Measurements from ENCODE around the gene TERB1. TPM values are rescaled to one million over a fixed set of nuclear protein-coding genes. Genes with fewer than 3 reads are reported as not detected.

Gene TERB1, protein sequence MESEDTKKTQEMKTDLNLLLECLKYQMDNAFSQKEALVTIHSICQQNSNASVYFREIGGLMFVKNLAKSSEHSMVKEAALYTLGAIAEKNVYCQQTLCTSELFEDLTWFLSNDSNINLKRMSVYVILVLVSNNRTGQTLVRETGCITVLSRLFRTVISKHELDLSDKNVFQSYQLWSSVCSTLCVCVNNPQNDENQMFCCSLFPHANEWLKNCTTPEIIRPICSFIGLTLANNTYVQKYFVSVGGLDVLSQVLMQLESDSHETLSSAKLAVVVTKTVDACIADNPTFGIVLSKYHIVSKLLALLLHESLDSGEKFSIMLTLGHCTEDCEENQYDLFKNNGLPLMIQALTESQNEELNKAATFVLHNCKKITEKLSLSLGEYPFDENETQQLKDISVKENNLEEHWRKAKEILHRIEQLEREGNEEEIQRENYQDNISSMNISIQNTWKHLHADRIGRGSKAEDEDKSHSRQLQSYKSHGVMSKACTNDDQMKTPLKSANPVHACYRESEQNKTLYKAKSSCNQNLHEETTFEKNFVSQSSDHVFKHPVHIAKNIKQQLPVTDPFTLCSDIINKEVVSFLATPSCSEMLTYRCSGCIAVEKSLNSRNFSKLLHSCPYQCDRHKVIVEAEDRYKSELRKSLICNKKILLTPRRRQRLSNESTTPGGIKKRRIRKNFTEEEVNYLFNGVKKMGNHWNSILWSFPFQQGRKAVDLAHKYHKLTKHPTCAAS
- total RNA-seq: under 1 TPM in 1 of 7 donors, not detected in 6; 0.41 TPM
- under 1 TPM in 1 of 3 donors, not detected in 2; 0.04 TPM for polyA plus RNA-seq
- long read RNA-seq, donor 1: 0 reads
- long read RNA-seq, donor 2: 0 reads

DNA sequence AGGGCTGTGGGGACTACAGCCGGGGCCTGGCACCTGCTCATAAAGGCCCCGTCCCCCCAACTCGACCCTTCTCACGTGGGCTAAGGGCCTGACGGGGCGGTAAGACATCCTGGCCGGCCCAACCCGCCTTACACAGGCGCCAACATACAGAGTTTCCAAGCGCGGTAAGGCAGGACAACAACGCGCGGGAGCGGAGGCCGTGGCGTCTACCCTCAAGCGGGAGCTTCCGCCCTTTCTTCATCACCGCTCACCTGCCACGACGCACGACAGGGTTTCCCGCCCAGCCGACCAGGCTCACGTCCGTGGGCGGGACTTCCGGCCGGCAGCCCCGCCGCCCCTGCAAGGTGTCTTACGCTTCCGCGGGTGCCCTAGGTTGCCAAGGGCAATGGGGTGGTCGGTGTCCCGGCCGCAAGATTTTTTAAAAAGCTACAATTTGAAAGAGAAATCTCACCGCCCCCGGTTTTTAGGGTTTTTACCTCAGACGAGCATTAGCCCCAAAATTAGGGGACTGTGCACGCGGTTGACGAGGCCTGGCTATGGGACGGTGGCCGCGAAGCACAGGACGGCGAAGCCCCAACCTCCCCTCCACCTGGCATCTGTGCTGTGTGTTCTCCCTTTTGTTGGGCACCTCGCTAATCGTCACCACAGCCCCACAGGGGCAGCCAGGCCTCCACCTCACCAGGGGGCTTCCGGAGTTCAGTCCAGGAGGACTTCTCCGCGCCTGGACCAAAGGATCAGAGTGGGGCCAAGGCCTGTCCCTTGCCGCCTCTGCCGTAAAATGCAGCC lies at the start of gene TERB1:
Gene TERB1, minus strand, starts transcription at position 265 of the 786 bp plus-strand sequence. CDS start 4,786 bp downstream, outside the sequence.
- 90 to 97% (median 96%) methylated on average over 29 to 56 of the region's 56 CpGs for WGBS, 5 donors
- TF ChIP-seq, protein P1, sequence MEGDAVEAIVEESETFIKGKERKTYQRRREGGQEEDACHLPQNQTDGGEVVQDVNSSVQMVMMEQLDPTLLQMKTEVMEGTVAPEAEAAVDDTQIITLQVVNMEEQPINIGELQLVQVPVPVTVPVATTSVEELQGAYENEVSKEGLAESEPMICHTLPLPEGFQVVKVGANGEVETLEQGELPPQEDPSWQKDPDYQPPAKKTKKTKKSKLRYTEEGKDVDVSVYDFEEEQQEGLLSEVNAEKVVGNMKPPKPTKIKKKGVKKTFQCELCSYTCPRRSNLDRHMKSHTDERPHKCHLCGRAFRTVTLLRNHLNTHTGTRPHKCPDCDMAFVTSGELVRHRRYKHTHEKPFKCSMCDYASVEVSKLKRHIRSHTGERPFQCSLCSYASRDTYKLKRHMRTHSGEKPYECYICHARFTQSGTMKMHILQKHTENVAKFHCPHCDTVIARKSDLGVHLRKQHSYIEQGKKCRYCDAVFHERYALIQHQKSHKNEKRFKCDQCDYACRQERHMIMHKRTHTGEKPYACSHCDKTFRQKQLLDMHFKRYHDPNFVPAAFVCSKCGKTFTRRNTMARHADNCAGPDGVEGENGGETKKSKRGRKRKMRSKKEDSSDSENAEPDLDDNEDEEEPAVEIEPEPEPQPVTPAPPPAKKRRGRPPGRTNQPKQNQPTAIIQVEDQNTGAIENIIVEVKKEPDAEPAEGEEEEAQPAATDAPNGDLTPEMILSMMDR (IDR thresholded peaks at IDR 0.05 in 8 of 11, conservative IDR thresholded peaks at IDR 0.05 in 3 of 11): no peak
- peak in 1 of 3 donors; percentile 21 for TF ChIP-seq POLR2AphosphoS5 (IDR thresholded peaks at IDR 0.05)

DNA sequence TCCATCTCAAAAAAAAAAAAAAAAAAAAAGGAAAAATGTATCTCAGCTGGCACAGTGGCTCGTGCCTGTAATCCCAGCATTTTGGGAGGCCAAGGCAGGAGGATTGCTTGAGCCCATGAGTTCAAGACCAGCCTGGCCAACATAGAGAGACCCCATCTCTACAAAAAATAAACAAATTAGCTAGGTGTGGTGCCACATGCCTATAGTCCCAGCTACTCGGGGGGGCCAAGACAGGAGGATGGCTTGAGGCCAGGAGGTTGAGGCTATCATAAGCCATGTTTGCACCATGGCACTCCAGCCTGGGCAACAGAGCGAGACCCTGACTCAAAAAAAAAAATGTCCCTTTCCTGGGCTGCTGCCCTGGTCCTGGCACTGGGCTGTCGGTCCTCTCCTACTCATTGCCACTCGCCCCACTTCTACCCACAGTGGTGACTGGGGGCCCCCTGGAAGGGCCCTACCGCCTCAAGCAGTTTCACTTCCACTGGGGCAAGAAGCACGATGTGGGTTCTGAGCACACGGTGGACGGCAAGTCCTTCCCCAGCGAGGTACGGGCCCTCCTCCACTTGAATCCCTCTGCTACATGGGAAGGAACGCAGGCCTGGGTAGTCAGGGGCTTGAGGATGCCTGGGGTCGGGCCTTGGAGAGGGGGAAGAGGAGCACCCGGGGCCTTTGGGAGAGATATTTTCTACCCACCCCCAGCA lies 48.9 kb upstream of the TERB1 start:
- H3K36me3 ChIP-seq: no peaks in the 10 kb centered on the region
- no peak overlapping the region for H3K27ac ChIP-seq
- no peaks in the 10 kb centered on the region for H3K9me3 ChIP-seq
- WGBS, 5 donors: 77 to 85% (median 79%) methylated on average over 12 to 14 of the region's 14 CpGs
- intact Hi-C loops (cut with DNase I; ENCODE audit: low total_unique reads): no loop called here
- H3K4me1 ChIP-seq: peaks cover 0 to under 1% (median 0%) of the 10 kb centered on the region in 6 donors
- DNase-seq: peak; percentile 59
- no peak overlapping the region for H3K4me3 ChIP-seq
- TF ChIP-seq POLR2AphosphoS5 (IDR thresholded peaks at IDR 0.05): no peak
- TF ChIP-seq, protein P1 (IDR thresholded peaks at IDR 0.05 in 8 of 11, conservative IDR thresholded peaks at IDR 0.05 in 3 of 11): no peak
- no peak for TF ChIP-seq POLR2A (IDR thresholded peaks at IDR 0.05)
- H3K27me3 ChIP-seq (replicated peaks in 1 of 7): peaks cover under 1 to 32% (median 9%) of the 10 kb centered on the region in 7 donors

More for the DNA sequence above, at the start of gene TERB1:
- peaks cover 0 to 58% (median 50%) of the 10 kb centered on the region in 6 donors for H3K36me3 ChIP-seq
- DNase-seq: no peak
- intact Hi-C loops (cut with DNase I; ENCODE audit: low total_unique reads): no loop called here
- H3K9me3 ChIP-seq: no peaks in the 10 kb centered on the region
- no peak within 1 kb of the TSS for H3K4me3 ChIP-seq
- H3K27ac ChIP-seq: no peak within 1 kb of the TSS
- H3K4me1 ChIP-seq: no peaks in the 10 kb centered on the region
- no peaks in the 10 kb centered on the region for H3K27me3 ChIP-seq (replicated peaks in 1 of 7)

DNA sequence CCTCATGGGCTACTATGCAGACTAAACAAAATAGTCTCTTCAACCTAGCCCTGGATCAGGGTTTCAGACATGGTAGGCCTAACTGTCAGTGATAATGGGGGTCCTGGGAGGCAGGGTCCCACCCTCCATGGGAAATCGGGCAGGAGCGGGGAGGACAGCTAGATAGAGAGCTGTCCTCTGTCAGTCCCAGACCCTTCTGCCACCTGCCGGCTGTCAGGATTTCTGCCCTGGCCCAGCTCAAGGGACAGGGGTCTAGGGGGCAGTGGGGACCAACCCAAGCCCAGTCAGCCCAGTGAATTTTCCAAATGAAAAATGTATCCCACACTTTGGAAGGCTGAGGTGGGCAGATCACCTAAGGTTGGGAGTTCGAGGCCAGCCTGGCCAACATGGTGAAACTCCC lies 48.2 kb upstream of the TERB1 start:
- TF ChIP-seq POLR2A (IDR thresholded peaks at IDR 0.05) (no peak), POLR2AphosphoS5 (IDR thresholded peaks at IDR 0.05) (no peak)
- TF ChIP-seq, protein P1 (IDR thresholded peaks at IDR 0.05 in 8 of 11, conservative IDR thresholded peaks at IDR 0.05 in 3 of 11): no peak
- DNase-seq: no peak
- H3K27me3 ChIP-seq (replicated peaks in 1 of 7): peaks cover 8 to 39% (median 16%) of the 10 kb centered on the region in 7 donors
- no peaks in the 10 kb centered on the region for H3K9me3 ChIP-seq
- WGBS, 5 donors: 85 to 90% (median 87%) methylated on average over 1 to 4 of the region's 4 CpGs
- no peaks in the 10 kb centered on the region for H3K36me3 ChIP-seq
- no peak overlapping the region for H3K4me3 ChIP-seq
- peaks cover 4 to 8% (median 6%) of the 10 kb centered on the region in 6 donors for H3K4me1 ChIP-seq
- intact Hi-C loops (cut with DNase I; ENCODE audit: low total_unique reads): no loop called here
- no peak overlapping the region for H3K27ac ChIP-seq
